ENCODE results near the gene COX6A2. TPM values are rescaled to one million over a fixed set of nuclear protein-coding genes. Genes with fewer than 3 reads are reported as not detected.

COX6A2 gene
- total RNA-seq, 1 experiment from 2014 or later, result not detected

- peaks cover 33% of the 10 kb centered on the region for H3K4me1 ChIP-seq (replicated peaks; ENCODE audit: insufficient read depth)
- H3K27ac ChIP-seq, result peak overlapping the region; percentile 95
- H3K36me3 ChIP-seq (ENCODE audit: low read depth), result no peaks in the 10 kb centered on the region
- BruUV-seq (replicated peaks), result no TSS peak
- H3K4me3 ChIP-seq, result peak overlapping the region; percentile 80
- CTCF ChIA-PET, result interaction anchor here (0.5 to 1.6 kb wide), 7 partner anchors 13 to 475 kb away, joined by 3 to 10 read pairs (median 4); partner anchors contain the start of gene TGFB1I1
- H4K20me1 ChIP-seq (ENCODE audit: insufficient read depth), result peaks cover 20% of the 10 kb centered on the region
- TF ChIP-seq EZH2 (IDR thresholded peaks at IDR 0.05; ENCODE audit: low read depth) (no peak), CTCF (conservative IDR thresholded peaks at IDR 0.05) (no peak)
- peaks cover 52% of the 10 kb centered on the region for H3K79me2 ChIP-seq (ENCODE audit: low read depth)
- H3K9me2 ChIP-seq (ENCODE audit: insufficient read depth), result no peaks in the 10 kb centered on the region
- peaks cover 29% of the 10 kb centered on the region for H3F3A ChIP-seq (ENCODE audit: insufficient read depth, low read depth)
- no peaks in the 10 kb centered on the region for H3K9me3 ChIP-seq (ENCODE audit: insufficient read depth, low read depth)
- intact Hi-C loops (cut with micrococcal nuclease; ENCODE audit: unreplicated experiment), result loop anchor here (1.0 to 10.0 kb wide), 8 partner anchors 17 to 805 kb away; partner anchors contain the start of genes FBRS, PRR14, RUSF1 and SETD1A
- H3K4me2 ChIP-seq, result peak overlapping the region; percentile 92
- H2AFZ ChIP-seq, result peak overlapping the region; percentile 86
- POLR2A ChIA-PET (ENCODE audit: unreplicated experiment), result interaction anchor here (0.5 to 1.0 kb wide), 15 partner anchors 17 to 646 kb away, joined by 3 to 11 read pairs (median 7); partner anchors contain the start of genes FBXL19, KAT8, PRSS36 and RUSF1
- no peaks in the 10 kb centered on the region for H3K27me3 ChIP-seq (ENCODE audit: insufficient read depth, low read depth)
- DNase-seq, result peak; percentile 97 to 100
Observed at GRCh38 chr16:31459687-31460581, 31.8 kb upstream of the COX6A2 start.

- Histone ChIP-seq H3K27ac (peak within 1 kb of the TSS; percentile 95), H2AFZ (peak within 1 kb of the TSS; percentile 86), H3K4me2 (peak within 1 kb of the TSS; percentile 92), H3K27me3 (ENCODE audit: insufficient read depth, low read depth) (no peaks in the 10 kb centered on the region), H3K79me2 (ENCODE audit: low read depth) (peaks cover 54% of the 10 kb centered on the region), H3K9me2 (ENCODE audit: insufficient read depth) (no peaks in the 10 kb centered on the region), H4K20me1 (ENCODE audit: insufficient read depth) (peaks cover 20% of the 10 kb centered on the region), H3K36me3 (ENCODE audit: low read depth) (no peaks in the 10 kb centered on the region), H3K4me1 (replicated peaks; ENCODE audit: insufficient read depth) (peaks cover 41% of the 10 kb centered on the region), H3K9me3 (ENCODE audit: insufficient read depth, low read depth) (no peaks in the 10 kb centered on the region), H3F3A (ENCODE audit: insufficient read depth, low read depth) (peaks cover 34% of the 10 kb centered on the region), H3K4me3 (peak within 1 kb of the TSS; percentile 80)
- DNase-seq, result peak; percentile 96 to 99
- POLR2A ChIA-PET (ENCODE audit: unreplicated experiment), result interaction anchor here (0.6 to 1.0 kb wide), 7 partner anchors 13 to 645 kb away, joined by 4 to 9 read pairs (median 7); partner anchors contain the start of genes RUSF1, TGFB1I1 and ZNF267
- CTCF ChIA-PET, result interaction anchor here (0.5 to 2.0 kb wide), 5 partner anchors 16 to 465 kb away, joined by 3 to 8 read pairs (median 7); partner anchors contain the start of genes KAT8 and ZNF843
- TF ChIP-seq CTCF (conservative IDR thresholded peaks at IDR 0.05) (peak; percentile 66), EZH2 (IDR thresholded peaks at IDR 0.05; ENCODE audit: low read depth) (no peak)
- intact Hi-C loops (cut with micrococcal nuclease; ENCODE audit: unreplicated experiment), result loop anchor here (1.0 to 10.0 kb wide), 8 partner anchors 18 to 804 kb away; partner anchors contain the start of genes FBRS, PRR14, RUSF1 and SETD1A
- TSS peak; percentile 36 for BruUV-seq (replicated peaks)
Observed at GRCh38 chr16:31458844-31459686, 30.9 kb upstream of the COX6A2 start, which contains the start of gene ARMC5. Gene ARMC5, plus strand, starts transcription at chr16:31459501. Its CDS starts 24 bp downstream, at chr16:31459525.
